K562 (cell line): ENCODE results near the gene ZNF318. TPM values are rescaled to one million over a fixed set of nuclear protein-coding genes. Genes with fewer than 3 reads are reported as not detected.

Experiments used
- C11orf30 ChIP-seq: fragments of 450-650 bp; IDR thresholded peaks from 2 replicates; pipeline ENCODE4 v1.6.1; 2016; ENCODE audit warnings: low read depth, mild to moderate bottlenecking
- HCFC1 ChIP-seq: IDR thresholded peaks from 2 replicates; pipeline ENCODE4 v1.6.1; 2012; ENCODE audit warnings: low read depth, low read length, improper control_type of control experiment
- HDAC1 ChIP-seq, 2 experiments: fragments of 450-650 bp; IDR thresholded peaks; 2 replicates each; pipeline ENCODE4 v1.6.1; 2016 to 2017; ENCODE audit warnings: inconsistent platforms in 1 of 2, mild to moderate bottlenecking in 1 of 2, moderate library complexity in 1 of 2
- IRF9 ChIP-seq: fragments of 450-650 bp; IDR thresholded peaks from 2 replicates; pipeline ENCODE4 v1.6.1; 2016; ENCODE audit warnings: missing biosample characterization, missing genetic modification characterization
- PCBP2 ChIP-seq: fragments of 200-400 bp; formaldehyde crosslinking; IDR thresholded peaks from 2 replicates; pipeline ENCODE4 v1.6.1; 2018; ENCODE audit warnings: low read length, low read depth, mild to moderate bottlenecking, moderate library complexity; ENCODE audit not compliant: poor library complexity, severe bottlenecking
- RAD51 ChIP-seq: fragments of 450-650 bp; IDR thresholded peaks from 2 replicates; pipeline ENCODE4 v1.7.1; 2016; ENCODE audit warnings: low read depth, mild to moderate bottlenecking, borderline replicate concordance
- ZBTB11 ChIP-seq, 3 experiments: fragments of 200-800 bp in 1 of 3; fragments of 250-450 bp in 1 of 3; fragments of 450-650 bp in 1 of 3; sonication (Bioruptor Pico) in 1 of 3; sonication (Bioruptor generic) in 1 of 3; formaldehyde crosslinking in 1 of 3; IDR thresholded peaks; 2 replicates each; pipeline versions ENCODE4 v1.6.1 to v1.8.0; 2016 to 2022; ENCODE audit warnings: mild to moderate bottlenecking in 2 of 3, missing genetic modification characterization in 2 of 3, missing compliant biosample characterization in 1 of 3, moderate library complexity in 1 of 3
- ZFP91 ChIP-seq: sonication (generic); formaldehyde crosslinking; IDR thresholded peaks from 2 replicates; pipeline ENCODE4 v1.8.0; 2022; ENCODE audit warnings: mild to moderate bottlenecking, missing genetic modification reagents
- ZNF197 ChIP-seq: fragments of 200-800 bp; sonication (Bioruptor generic); IDR thresholded peaks from 2 replicates; pipeline ENCODE4 v1.6.1; 2016; ENCODE audit warnings: low read depth, missing genetic modification characterization, missing compliant biosample characterization
- ZSCAN29 ChIP-seq: fragments of 450-650 bp; IDR thresholded peaks from 2 replicates; pipeline ENCODE4 v1.6.1; 2017
- polyA plus RNA-seq, 8 experiments: library from polyadenylated mRNA; depleted of rRNA in 4 of 8; stranded (reverse) in 5 of 8; unstranded in 3 of 8; fragments of >200 nt; fragmentation: Nextera tagmentation in 2 of 8; fragmentation: Illumina TruSeq in 1 of 8; extraction: Ambion mirVana in 2 of 8; extraction: Trizol in 1 of 8; gene quantifications; 2 replicates each; pipeline versions ENCODE4 v1.2.1 to v1.2.3, GENCODE V29; 2011 to 2014; ENCODE audit warnings: inconsistent platforms in 1 of 8, missing spikeins in 1 of 8
- total RNA-seq, 7 experiments: library from RNA; depleted of rRNA in 6 of 7; stranded (reverse); fragments of >200 nt in 6 of 7; fragmentation: Illumina TruSeq in 2 of 7; extraction: Trizol in 2 of 7; gene quantifications; 2 replicates each; pipeline versions ENCODE4 v1.2.1 to v1.2.3, GENCODE V29; 2011 to 2021; ENCODE audit warnings: low replicate concordance in 1 of 7
- TF ChIP-seq, protein P1 (sequence below): fragments of 450-650 bp; IDR thresholded peaks from 2 replicates; pipeline ENCODE4 v1.7.1; 2018; ENCODE audit warnings: mild to moderate bottlenecking, low read depth; ENCODE audit not compliant: partially characterized antibody

The ZNF318 gene
- total and polyA plus RNA-seq, 9 of the 15 experiments (the other 6 are each of a cell fraction or from before 2014, with no cell fraction given) = 3.2 to 19.0 (median 9.2) TPM

DNA sequence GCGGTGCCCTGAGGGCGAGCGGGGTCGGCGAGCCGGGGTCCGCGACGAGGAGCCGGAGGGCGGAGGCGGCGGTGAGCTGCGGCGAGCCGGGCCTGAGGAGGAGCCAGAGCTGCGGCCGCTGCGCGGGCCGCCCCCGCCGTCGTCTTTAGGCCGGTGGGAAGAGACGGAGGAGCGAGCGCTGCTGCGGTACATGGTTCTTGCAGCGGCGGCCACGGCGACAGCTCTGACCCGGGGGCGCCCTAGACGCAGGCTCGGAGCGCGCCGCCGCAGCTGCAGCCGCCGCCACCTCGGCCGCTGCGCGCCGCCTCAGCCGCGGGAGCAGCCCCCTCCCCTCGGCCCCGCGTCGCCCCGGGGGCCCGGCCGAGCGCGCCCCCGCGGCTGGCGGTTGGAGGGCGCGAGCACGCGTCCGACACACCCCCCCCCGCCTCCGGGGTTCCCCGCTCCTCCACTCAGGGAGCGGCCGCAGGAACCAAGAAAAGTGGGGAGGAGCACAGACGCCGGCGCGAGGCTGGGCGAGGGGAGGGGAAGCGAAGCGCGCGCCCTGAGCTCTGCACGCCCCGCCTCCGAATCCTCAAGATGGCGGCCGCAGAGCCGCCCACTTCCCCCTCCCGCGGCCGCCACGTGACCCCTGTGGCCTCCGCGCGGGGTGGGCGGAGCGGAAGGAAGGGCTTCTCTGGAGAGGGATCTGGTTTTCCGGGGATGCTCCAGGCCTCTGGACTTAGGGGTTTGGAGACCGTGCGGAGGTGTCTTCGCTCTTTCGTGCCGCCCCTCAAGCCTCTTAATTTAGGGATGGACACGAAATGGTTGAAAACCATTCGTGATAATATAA lies at the start of gene ZNF318 (continued):
- TF ChIP-seq ZFP91 (no peak), ZBTB11 (CRISPR knock-in tag; IDR thresholded peaks at IDR 0.05) (peak in 1 of 3 experiments; percentile 77; a peak in 2 of 6 replicates), HDAC1 (IDR thresholded peaks at IDR 0.05) (0 out of 4 replicates have a peak, but pooled peaks of 1 of the 2 experiments have one; percentile 19), ZSCAN29 (no peak), PCBP2 (no peak), ZNF197 (peak; percentile 83), IRF9 (tag) (no peak), C11orf30 (no peak), RAD51 (peak; percentile 97), HCFC1 (peak; percentile 50; the same call in 1 of the 2 replicates)
- TF ChIP-seq, protein P1, sequence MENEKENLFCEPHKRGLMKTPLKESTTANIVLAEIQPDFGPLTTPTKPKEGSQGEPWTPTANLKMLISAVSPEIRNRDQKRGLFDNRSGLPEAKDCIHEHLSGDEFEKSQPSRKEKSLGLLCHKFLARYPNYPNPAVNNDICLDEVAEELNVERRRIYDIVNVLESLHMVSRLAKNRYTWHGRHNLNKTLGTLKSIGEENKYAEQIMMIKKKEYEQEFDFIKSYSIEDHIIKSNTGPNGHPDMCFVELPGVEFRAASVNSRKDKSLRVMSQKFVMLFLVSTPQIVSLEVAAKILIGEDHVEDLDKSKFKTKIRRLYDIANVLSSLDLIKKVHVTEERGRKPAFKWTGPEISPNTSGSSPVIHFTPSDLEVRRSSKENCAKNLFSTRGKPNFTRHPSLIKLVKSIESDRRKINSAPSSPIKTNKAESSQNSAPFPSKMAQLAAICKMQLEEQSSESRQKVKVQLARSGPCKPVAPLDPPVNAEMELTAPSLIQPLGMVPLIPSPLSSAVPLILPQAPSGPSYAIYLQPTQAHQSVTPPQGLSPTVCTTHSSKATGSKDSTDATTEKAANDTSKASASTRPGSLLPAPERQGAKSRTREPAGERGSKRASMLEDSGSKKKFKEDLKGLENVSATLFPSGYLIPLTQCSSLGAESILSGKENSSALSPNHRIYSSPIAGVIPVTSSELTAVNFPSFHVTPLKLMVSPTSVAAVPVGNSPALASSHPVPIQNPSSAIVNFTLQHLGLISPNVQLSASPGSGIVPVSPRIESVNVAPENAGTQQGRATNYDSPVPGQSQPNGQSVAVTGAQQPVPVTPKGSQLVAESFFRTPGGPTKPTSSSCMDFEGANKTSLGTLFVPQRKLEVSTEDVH = peak; percentile 57
